Endothelial cell (in vitro differentiated cells): ENCODE results near the gene GPM6B. TPM values are rescaled to one million over a fixed set of nuclear protein-coding genes. Genes with fewer than 3 reads are reported as not detected.

ENCODE experiments used
- DNase-seq: peaks from one replicate; pipeline ENCODE4 v3.0.0; 2021; ENCODE audit warnings: low spot score
- H3K27ac Mint-ChIP-seq: one replicate; pipeline ENCODE4 v1.8.0; 2021; ENCODE audit warnings: mixed read lengths, inconsistent platforms; ENCODE audit not compliant: unreplicated experiment
- H3K27me3 Mint-ChIP-seq: one replicate; pipeline ENCODE4 v1.8.0; 2021; ENCODE audit warnings: mild to moderate bottlenecking, moderate library complexity, mixed read lengths, inconsistent platforms; ENCODE audit not compliant: unreplicated experiment
- H3K36me3 Mint-ChIP-seq: one replicate; pipeline ENCODE4 v1.8.0; 2021; ENCODE audit warnings: mild to moderate bottlenecking, low read depth, mixed read lengths, inconsistent platforms; ENCODE audit not compliant: unreplicated experiment
- H3K4me1 Mint-ChIP-seq: one replicate; pipeline ENCODE4 v1.8.0; 2021; ENCODE audit warnings: mild to moderate bottlenecking, mixed read lengths, inconsistent platforms; ENCODE audit not compliant: unreplicated experiment
- H3K4me3 Mint-ChIP-seq: one replicate; pipeline ENCODE4 v1.8.0; 2021; ENCODE audit warnings: mild to moderate bottlenecking, mixed read lengths, inconsistent platforms; ENCODE audit not compliant: unreplicated experiment
- H3K9me3 Mint-ChIP-seq: one replicate; pipeline ENCODE4 v1.8.0; 2021; ENCODE audit warnings: mixed read lengths, inconsistent platforms; ENCODE audit not compliant: unreplicated experiment
- total RNA-seq: library from RNA; stranded (reverse); fragmentation: NEBNext Ultra II Directional; extraction: Animal tissue kit (Norgen Biotek cat#: 25700); gene quantifications from one replicate; pipeline ENCODE4 v1.2.1, GENCODE V29; 2021; ENCODE audit not compliant: unreplicated experiment
- TF ChIP-seq, protein P1 (sequence below): fragments of 200-600 bp; sonication (generic); IDR thresholded peaks from one replicate; pipeline ENCODE4 v1.5.0; 2021; ENCODE audit warnings: antibody characterized with exemption; ENCODE audit not compliant: unreplicated experiment

GPM6B gene
- total RNA-seq, 1 donor from 2014 or later, result 18.8 TPM

DNA sequence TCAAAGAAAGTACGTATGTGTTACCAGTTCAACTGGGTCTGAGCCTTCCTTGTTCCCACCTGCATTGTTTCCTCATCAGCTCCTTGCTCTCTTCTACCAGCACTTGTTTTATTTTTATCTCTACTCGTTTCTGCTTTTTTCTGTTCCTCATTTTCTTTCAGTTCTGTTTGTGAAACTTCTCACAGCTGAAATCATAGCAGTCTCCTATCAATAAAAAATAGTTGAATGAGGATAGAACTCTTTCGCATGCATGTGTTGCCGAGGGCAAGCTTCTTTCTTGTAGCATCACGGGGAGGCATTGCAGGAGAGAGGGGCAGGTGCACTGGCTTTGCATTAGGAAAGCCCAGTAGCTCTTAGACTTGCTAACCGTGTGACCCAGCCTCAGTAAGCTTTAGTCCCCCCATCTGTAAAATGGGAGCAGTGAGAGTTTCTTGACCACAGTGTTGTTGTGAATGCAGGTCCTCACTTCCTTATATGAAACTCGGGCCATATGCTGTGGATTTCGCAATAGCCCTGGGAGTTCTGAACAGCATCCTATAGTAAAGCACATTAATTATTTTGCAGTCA lies 57.7 kb downstream of the GPM6B start:
- TF ChIP-seq, protein P1, sequence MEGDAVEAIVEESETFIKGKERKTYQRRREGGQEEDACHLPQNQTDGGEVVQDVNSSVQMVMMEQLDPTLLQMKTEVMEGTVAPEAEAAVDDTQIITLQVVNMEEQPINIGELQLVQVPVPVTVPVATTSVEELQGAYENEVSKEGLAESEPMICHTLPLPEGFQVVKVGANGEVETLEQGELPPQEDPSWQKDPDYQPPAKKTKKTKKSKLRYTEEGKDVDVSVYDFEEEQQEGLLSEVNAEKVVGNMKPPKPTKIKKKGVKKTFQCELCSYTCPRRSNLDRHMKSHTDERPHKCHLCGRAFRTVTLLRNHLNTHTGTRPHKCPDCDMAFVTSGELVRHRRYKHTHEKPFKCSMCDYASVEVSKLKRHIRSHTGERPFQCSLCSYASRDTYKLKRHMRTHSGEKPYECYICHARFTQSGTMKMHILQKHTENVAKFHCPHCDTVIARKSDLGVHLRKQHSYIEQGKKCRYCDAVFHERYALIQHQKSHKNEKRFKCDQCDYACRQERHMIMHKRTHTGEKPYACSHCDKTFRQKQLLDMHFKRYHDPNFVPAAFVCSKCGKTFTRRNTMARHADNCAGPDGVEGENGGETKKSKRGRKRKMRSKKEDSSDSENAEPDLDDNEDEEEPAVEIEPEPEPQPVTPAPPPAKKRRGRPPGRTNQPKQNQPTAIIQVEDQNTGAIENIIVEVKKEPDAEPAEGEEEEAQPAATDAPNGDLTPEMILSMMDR, result no peak
- Mint-ChIP-seq H3K36me3 (peaks cover 4% of the 10 kb centered on the region), H3K4me1 (peaks cover 3% of the 10 kb centered on the region), H3K9me3 (no peaks in the 10 kb centered on the region), H3K27ac (no peak overlapping the region), H3K27me3 (no peaks in the 10 kb centered on the region), H3K4me3 (no peak overlapping the region)
- no peak for DNase-seq

GRCh38 chrX:13756381-13756780 lies 60.5 kb downstream of the GPM6B start:
- DNase-seq, result no peak
- H3K9me3 Mint-ChIP-seq, result no peaks in the 10 kb centered on the region
- H3K36me3 Mint-ChIP-seq, result peaks cover 4% of the 10 kb centered on the region
- H3K27ac Mint-ChIP-seq, result no peak overlapping the region
- no peak overlapping the region for H3K4me3 Mint-ChIP-seq
- H3K27me3 Mint-ChIP-seq, result no peaks in the 10 kb centered on the region
- no peaks in the 10 kb centered on the region for H3K4me1 Mint-ChIP-seq
- TF ChIP-seq, protein P1, result no peak

DNA sequence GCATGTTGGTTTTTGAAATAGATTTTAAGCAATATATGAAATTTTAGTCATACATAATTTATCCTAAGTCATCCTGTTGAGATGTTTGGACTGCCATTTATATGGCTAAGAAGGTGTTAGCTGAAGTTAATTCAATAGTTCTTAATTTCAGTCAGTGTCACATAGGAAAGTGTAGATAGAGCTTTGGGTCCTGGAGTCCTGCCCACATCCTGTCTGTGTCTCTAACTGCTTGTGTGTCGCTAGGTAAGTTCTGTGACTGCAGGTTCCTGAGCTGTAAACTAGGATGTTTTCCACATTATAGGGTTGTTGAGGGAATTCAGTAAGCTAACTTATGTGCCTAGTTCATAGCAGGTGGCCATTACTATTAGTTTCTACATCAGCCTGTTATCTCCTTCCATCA lies 61.6 kb downstream of the GPM6B start:
- no peak for DNase-seq
- Mint-ChIP-seq H3K27ac (no peak overlapping the region), H3K27me3 (no peaks in the 10 kb centered on the region), H3K4me1 (no peaks in the 10 kb centered on the region), H3K9me3 (no peaks in the 10 kb centered on the region), H3K4me3 (no peak overlapping the region), H3K36me3 (peaks cover 4% of the 10 kb centered on the region)
- TF ChIP-seq, protein P1, result no peak

GRCh38 chrX:13754765-13755164 lies 62.1 kb downstream of the GPM6B start:
- Mint-ChIP-seq H3K9me3 (no peaks in the 10 kb centered on the region), H3K4me1 (no peaks in the 10 kb centered on the region), H3K4me3 (no peak overlapping the region), H3K36me3 (peaks cover 4% of the 10 kb centered on the region), H3K27ac (no peak overlapping the region), H3K27me3 (no peaks in the 10 kb centered on the region)
- no peak for DNase-seq
- TF ChIP-seq, protein P1, result no peak

DNA sequence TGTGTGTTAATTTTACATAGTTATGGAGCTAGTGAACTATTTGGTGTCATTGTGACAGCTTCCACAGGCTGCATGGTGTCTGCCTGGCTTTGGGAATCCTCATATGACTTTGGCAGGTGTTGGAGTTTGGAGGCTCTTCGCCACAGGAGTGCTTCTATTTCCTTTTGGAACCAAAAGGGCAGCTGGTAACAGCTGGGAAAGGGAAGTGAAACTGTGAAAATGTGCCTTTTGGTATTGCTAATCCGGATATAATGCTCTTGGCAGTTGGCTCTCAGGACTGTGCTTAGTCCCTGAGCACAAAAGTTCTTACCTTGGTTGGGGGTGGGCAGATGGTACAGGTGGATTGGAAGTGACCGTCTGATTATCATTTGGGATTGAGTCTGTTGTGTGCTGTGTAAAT lies 64.2 kb downstream of the GPM6B start:
- H3K27ac Mint-ChIP-seq, result no peak overlapping the region
- no peaks in the 10 kb centered on the region for H3K36me3 Mint-ChIP-seq
- TF ChIP-seq, protein P1, result no peak
- H3K9me3 Mint-ChIP-seq, result no peaks in the 10 kb centered on the region
- no peak for DNase-seq
- no peaks in the 10 kb centered on the region for H3K4me1 Mint-ChIP-seq
- H3K27me3 Mint-ChIP-seq, result no peaks in the 10 kb centered on the region
- H3K4me3 Mint-ChIP-seq, result no peak overlapping the region
